Endodermal cell (in vitro differentiated cells): ENCODE measurements around the gene QRSL1. TPM values are rescaled to one million over a fixed set of nuclear protein-coding genes. Genes with fewer than 3 reads are reported as not detected.
"Not testable (repeated sequence)": the region's sequence is repeated elsewhere in the genome, so short reads cannot be mapped to it uniquely, and the experiment has no call there.

Experiments
- DNase-seq: peaks from one replicate; pipeline ENCODE4 v3.0.0-alpha.2; 2017
- H3K27ac ChIP-seq: 2 replicates; pipeline ENCODE4 v1.5.1; 2013; ENCODE audit warnings: mild to moderate bottlenecking, low read depth, low read length, moderate library complexity
- H3K27me3 ChIP-seq: 2 replicates; pipeline ENCODE4 v1.6.1; 2013; ENCODE audit warnings: mild to moderate bottlenecking, low read length, moderate library complexity; ENCODE audit not compliant: insufficient read depth, control insufficient read depth, poor library complexity, severe bottlenecking
- H3K36me3 ChIP-seq: 2 replicates; pipeline ENCODE4 v1.7.0; 2013; ENCODE audit warnings: mild to moderate bottlenecking, low read length, moderate library complexity; ENCODE audit not compliant: control insufficient read depth, insufficient read depth
- H3K4me1 ChIP-seq: one replicate; pipeline ENCODE4 v1.7.0; 2013; ENCODE audit warnings: low read length; ENCODE audit not compliant: control insufficient read depth, insufficient read depth
- H3K4me3 ChIP-seq: 2 replicates; pipeline ENCODE4 v1.5.1; 2013; ENCODE audit warnings: mild to moderate bottlenecking, low read length, moderate library complexity
- H3K9ac ChIP-seq: 2 replicates; pipeline ENCODE4 v1.6.1; 2013; ENCODE audit warnings: mild to moderate bottlenecking, low read length, moderate library complexity; ENCODE audit not compliant: poor library complexity, severe bottlenecking; ENCODE audit errors: extremely low read depth
- H3K9me3 ChIP-seq: 2 replicates; pipeline ENCODE4 v1.6.1; 2013; ENCODE audit warnings: mild to moderate bottlenecking, low read length, moderate library complexity; ENCODE audit not compliant: control insufficient read depth
- H3K27ac Mint-ChIP-seq: 2 replicates; pipeline ENCODE4 v1.8.0; 2020; ENCODE audit warnings: mixed read lengths
- H3K27me3 Mint-ChIP-seq: 2 replicates; pipeline ENCODE4 v1.8.0; 2021; ENCODE audit warnings: mild to moderate bottlenecking, mixed read lengths; ENCODE audit not compliant: insufficient read depth
- H3K36me3 Mint-ChIP-seq: 2 replicates; pipeline ENCODE4 v1.8.0; 2020; ENCODE audit warnings: low read depth, mixed read lengths
- H3K4me1 Mint-ChIP-seq: 2 replicates; pipeline ENCODE4 v1.8.0; 2020; ENCODE audit warnings: mixed read lengths
- H3K4me3 Mint-ChIP-seq: 2 replicates; pipeline ENCODE4 v1.8.0; 2020; ENCODE audit warnings: mild to moderate bottlenecking, moderate library complexity, mixed read lengths
- H3K9me3 Mint-ChIP-seq: 2 replicates; pipeline ENCODE4 v1.8.0; 2020; ENCODE audit warnings: mild to moderate bottlenecking, mixed read lengths
- CTCF ChIP-seq: fragments of 200-600 bp; sonication (generic); conservative IDR thresholded peaks from 2 replicates; pipeline ENCODE4 v1.5.0; 2021; ENCODE audit warnings: antibody characterized with exemption, mild to moderate bottlenecking
- WGBS, 2 experiments: methylation state at CpG; one replicate each; pipeline versions ENCODE4 v1.1.5 to v1.1.7; 2013; ENCODE audit warnings: missing lambda C conversion rate in 2 of 2, mixed read lengths in 1 of 2; ENCODE audit not compliant: insufficient coverage in 1 of 2, insufficient read length in 1 of 2; 5-methylcytosine and 5-hydroxymethylcytosine counted together
- total RNA-seq, 2 donors: library from RNA; stranded (reverse); fragmentation: NEBNext Ultra II Directional in 1 of 2; extraction: Animal tissue kit (Norgen Biotek cat#: 25700) in 1 of 2; gene quantifications; 2 replicates in 1 of 2; 3 replicates in 1 of 2; pipeline ENCODE4 v1.2.1, GENCODE V29; 2021

QRSL1 gene
- total RNA-seq, 2 donors from 2014 or later = 10.8 to 12.7 TPM

GRCh38 chr6:106586815-106587415 lies 42.5 kb upstream of the QRSL1 start:
- H3K4me3 Mint-ChIP-seq = no peak overlapping the region

GRCh38 chr6:106588937-106589336 lies 40.4 kb upstream of the QRSL1 start:
- not testable (repeated sequence) for H3K27me3 ChIP-seq, H3K27ac Mint-ChIP-seq, H3K4me3 ChIP-seq, H3K9ac ChIP-seq, H3K9me3 ChIP-seq, H3K4me3 Mint-ChIP-seq, H3K4me1 ChIP-seq, H3K36me3 ChIP-seq, H3K36me3 Mint-ChIP-seq, DNase-seq, H3K9me3 Mint-ChIP-seq, H3K27me3 Mint-ChIP-seq, H3K27ac ChIP-seq
- 75% methylated on average over 4 of the region's 5 CpGs; no CpG with 5 or more reads in 1 of the 2 experiments for WGBS, 2 experiments
- H3K4me1 Mint-ChIP-seq = peaks cover 16% of the 10 kb centered on the region

More at GRCh38 chr6:106586815-106587415, 42.5 kb upstream of the QRSL1 start:
- Mint-ChIP-seq H3K27ac (no peak overlapping the region), H3K36me3 (peaks cover 10% of the 10 kb centered on the region), H3K27me3 (no peaks in the 10 kb centered on the region), H3K4me1 (peaks cover 16% of the 10 kb centered on the region), H3K9me3 (no peaks in the 10 kb centered on the region)
- no peaks in the 10 kb centered on the region for H3K9me3 ChIP-seq
- H3K9ac ChIP-seq = no peak overlapping the region
- DNase-seq = no peak
- TF ChIP-seq CTCF = no peak
- H3K4me3 ChIP-seq = no peak overlapping the region
- no peaks in the 10 kb centered on the region for H3K36me3 ChIP-seq
- H3K27ac ChIP-seq = no peak overlapping the region
- 90 to 91% methylated on average over 2 to 4 of the region's 4 CpGs for WGBS, 2 experiments
- H3K27me3 ChIP-seq = no peaks in the 10 kb centered on the region
- no peaks in the 10 kb centered on the region for H3K4me1 ChIP-seq

- Mint-ChIP-seq H3K9me3 (no peaks in the 10 kb centered on the region), H3K27ac (no peak overlapping the region), H3K4me1 (peaks cover 4% of the 10 kb centered on the region), H3K36me3 (peaks cover 5% of the 10 kb centered on the region), H3K27me3 (no peaks in the 10 kb centered on the region), H3K4me3 (no peak overlapping the region)
- Histone ChIP-seq H3K27ac (no peak overlapping the region), H3K9me3 (no peaks in the 10 kb centered on the region), H3K4me1 (no peaks in the 10 kb centered on the region), H3K4me3 (no peak overlapping the region), H3K9ac (no peak overlapping the region), H3K27me3 (no peaks in the 10 kb centered on the region), H3K36me3 (no peaks in the 10 kb centered on the region)
- TF ChIP-seq CTCF = no peak
- 89 to 91% methylated on average over 1 to 3 of the region's 3 CpGs for WGBS, 2 experiments
- no peak for DNase-seq
These were observed 38.1 kb upstream of the QRSL1 start for GRCh38 chr6:106591111-106591825.
